Progenitor cell of endocrine pancreas (in vitro differentiated cells): Measurements from ENCODE around the gene SIAH1. TPM values are rescaled to one million over a fixed set of nuclear protein-coding genes. Genes with fewer than 3 reads are reported as not detected.
A peak's percentile ranks its signal among the peaks of the same experiment; 100 is the strongest.

Experiments used
- DNase-seq: peaks from one replicate; pipeline ENCODE4 v3.0.0; 2021; ENCODE audit warnings: low spot score; ENCODE audit not compliant: unreplicated experiment
- H3K27ac Mint-ChIP-seq: 2 replicates; pipeline ENCODE4 v1.8.0; 2021; ENCODE audit warnings: mild to moderate bottlenecking, moderate library complexity, mixed read lengths
- H3K27me3 Mint-ChIP-seq: 2 replicates; pipeline ENCODE4 v1.8.0; 2021; ENCODE audit warnings: mixed read lengths
- H3K36me3 Mint-ChIP-seq: 2 replicates; pipeline ENCODE4 v1.8.0; 2022; ENCODE audit warnings: mixed read lengths; ENCODE audit not compliant: insufficient read depth
- H3K4me1 Mint-ChIP-seq: 2 replicates; pipeline ENCODE4 v1.8.0; 2021; ENCODE audit warnings: low read depth, mixed read lengths
- H3K4me3 Mint-ChIP-seq: 2 replicates; pipeline ENCODE4 v1.8.0; 2021; ENCODE audit warnings: low read depth, mild to moderate bottlenecking, moderate library complexity, mixed read lengths
- H3K9me3 Mint-ChIP-seq: 2 replicates; pipeline ENCODE4 v1.8.0; 2021; ENCODE audit warnings: low read depth, mixed read lengths
- CTCF ChIP-seq: fragments of 200-600 bp; sonication (generic); IDR thresholded peaks from one replicate; pipeline ENCODE4 v1.5.0; 2021; ENCODE audit warnings: antibody characterized with exemption, mild to moderate bottlenecking; ENCODE audit not compliant: unreplicated experiment
- total RNA-seq: library from RNA; stranded (reverse); gene quantifications from 2 replicates; pipeline ENCODE4 v1.2.1, GENCODE V29; 2021

SIAH1 gene
- total RNA-seq, 1 donor from 2014 or later: 40.5 TPM

- H3K9me3 Mint-ChIP-seq: no peaks in the 10 kb centered on the region
- peak overlapping the region; percentile 29 for H3K4me3 Mint-ChIP-seq
- peaks cover 9% of the 10 kb centered on the region for H3K4me1 Mint-ChIP-seq
- no peaks in the 10 kb centered on the region for H3K27me3 Mint-ChIP-seq
- DNase-seq: no peak
- no peaks in the 10 kb centered on the region for H3K36me3 Mint-ChIP-seq
- TF ChIP-seq CTCF: no peak
- peak overlapping the region; percentile 45 for H3K27ac Mint-ChIP-seq
These were observed 1.5 kb upstream of the SIAH1 start for GRCh38 chr16:48386559-48387312.

GRCh38 chr16:48384520-48385252 lies 527 bp downstream of the SIAH1 start:
- Mint-ChIP-seq H3K27me3 (no peaks in the 10 kb centered on the region), H3K9me3 (peaks cover 3% of the 10 kb centered on the region), H3K36me3 (peaks cover 6% of the 10 kb centered on the region), H3K4me1 (peaks cover 13% of the 10 kb centered on the region), H3K4me3 (peak overlapping the region; percentile 97), H3K27ac (peak overlapping the region; percentile 100)
- DNase-seq: peak; percentile 64
- no peak for TF ChIP-seq CTCF

- TF ChIP-seq CTCF: no peak
- peak overlapping the region; percentile 100 for H3K27ac Mint-ChIP-seq
- H3K4me1 Mint-ChIP-seq: peaks cover 19% of the 10 kb centered on the region
- peak overlapping the region; percentile 97 for H3K4me3 Mint-ChIP-seq
- no peaks in the 10 kb centered on the region for H3K27me3 Mint-ChIP-seq
- peaks cover 3% of the 10 kb centered on the region for H3K9me3 Mint-ChIP-seq
- peaks cover 6% of the 10 kb centered on the region for H3K36me3 Mint-ChIP-seq
- DNase-seq: no peak
These were observed 1.2 kb downstream of the SIAH1 start for GRCh38 chr16:48383877-48384519.

- Mint-ChIP-seq H3K36me3 (peaks cover 6% of the 10 kb centered on the region), H3K27ac (peak overlapping the region; percentile 100), H3K4me3 (peak overlapping the region; percentile 97), H3K27me3 (no peaks in the 10 kb centered on the region), H3K4me1 (peaks cover 25% of the 10 kb centered on the region), H3K9me3 (peaks cover 3% of the 10 kb centered on the region)
- no peak for DNase-seq
- no peak for TF ChIP-seq CTCF
These were observed 2.0 kb downstream of the SIAH1 start for GRCh38 chr16:48383009-48383876.
